Measurements from ENCODE around the gene YY1. TPM values are rescaled to one million over a fixed set of nuclear protein-coding genes. Genes with fewer than 3 reads are reported as not detected.
"Not testable (repeated sequence)": the region's sequence is repeated elsewhere in the genome, so short reads cannot be mapped to it uniquely, and the experiment has no call there.

Gene YY1
- 10 to 100 TPM; 61.9 to 97.5 (median 82.3) TPM for polyA plus RNA-seq (ENCODE audit: insufficient read length in 12 of 12)
- long read RNA-seq, donor 1, full-length matches to known transcripts: 86 of 119 reads
- long read RNA-seq, donor 1, partial matches to known transcripts: 33 of 119 reads
- long read RNA-seq, donor 1, other reads (novel, unspliced or antisense): 0 of 119 reads
- long read RNA-seq, donor 2, full-length matches to known transcripts: 45 of 51 reads
- long read RNA-seq, donor 2, partial matches to known transcripts: 6 of 51 reads
- long read RNA-seq, donor 2, other reads (novel, unspliced or antisense): 0 of 51 reads
- long read RNA-seq, donor 3, full-length matches to known transcripts: 21 of 26 reads
- long read RNA-seq, donor 3, partial matches to known transcripts: 5 of 26 reads
- long read RNA-seq, donor 3, other reads (novel, unspliced or antisense): 0 of 26 reads
- long read RNA-seq, donor 4, full-length matches to known transcripts: 18 of 18 reads
- long read RNA-seq, donor 4, partial matches to known transcripts: 0 of 18 reads
- long read RNA-seq, donor 4, other reads (novel, unspliced or antisense): 0 of 18 reads
- long read RNA-seq, donor 5, full-length matches to known transcripts: 65 of 70 reads
- long read RNA-seq, donor 5, partial matches to known transcripts: 5 of 70 reads
- long read RNA-seq, donor 5, other reads (novel, unspliced or antisense): 0 of 70 reads
- long read RNA-seq, donor 6, full-length matches to known transcripts: 27 of 38 reads
- long read RNA-seq, donor 6, partial matches to known transcripts: 11 of 38 reads
- long read RNA-seq, donor 6, other reads (novel, unspliced or antisense): 0 of 38 reads
- long read RNA-seq, donor 7, full-length matches to known transcripts: 20 of 25 reads
- long read RNA-seq, donor 7, partial matches to known transcripts: 5 of 25 reads
- long read RNA-seq, donor 7, other reads (novel, unspliced or antisense): 0 of 25 reads
- long read RNA-seq, donor 8, full-length matches to known transcripts: 42 of 48 reads
- long read RNA-seq, donor 8, partial matches to known transcripts: 6 of 48 reads
- long read RNA-seq, donor 8, other reads (novel, unspliced or antisense): 0 of 48 reads
- long read RNA-seq, donor 9, full-length matches to known transcripts: 21 of 27 reads
- long read RNA-seq, donor 9, partial matches to known transcripts: 6 of 27 reads
- long read RNA-seq, donor 9, other reads (novel, unspliced or antisense): 0 of 27 reads
- long read RNA-seq, donor 10, full-length matches to known transcripts: 31 of 39 reads
- long read RNA-seq, donor 10, partial matches to known transcripts: 8 of 39 reads
- long read RNA-seq, donor 10, other reads (novel, unspliced or antisense): 0 of 39 reads
- long read RNA-seq, donor 11, full-length matches to known transcripts: 57 of 75 reads
- long read RNA-seq, donor 11, partial matches to known transcripts: 18 of 75 reads
- long read RNA-seq, donor 11, other reads (novel, unspliced or antisense): 0 of 75 reads

- peak; percentile 96 for DNase-seq
Observed at GRCh38 chr14:100238419-100239210, at the start of gene YY1. TSS of gene YY1 (plus strand) at chr14:100239144. CDS start at chr14:100239245, 101 bp downstream.

- no peak for DNase-seq
Observed at GRCh38 chr14:100190126-100190525, 48.8 kb upstream of the YY1 start.

GRCh38 chr14:100191584-100192249 is 47.2 kb upstream of the YY1 start:
- DNase-seq: no peak

- no peak for DNase-seq
Observed at GRCh38 chr14:100192250-100192671, 46.7 kb upstream of the YY1 start.

GRCh38 chr14:100192672-100193416 is 46.1 kb upstream of the YY1 start:
- peak; percentile 99 for DNase-seq

- DNase-seq: no peak
Observed at GRCh38 chr14:100193417-100194357, 45.3 kb upstream of the YY1 start.

GRCh38 chr14:100199240-100199860 is 39.6 kb upstream of the YY1 start:
- DNase-seq: no peak

GRCh38 chr14:100200311-100200710 is 38.6 kb upstream of the YY1 start:
- no peak for DNase-seq

- no peak for DNase-seq
Observed at GRCh38 chr14:100201701-100202100, 37.2 kb upstream of the YY1 start.

- no peak for DNase-seq
Observed at GRCh38 chr14:100202712-100203111, 36.2 kb upstream of the YY1 start.

GRCh38 chr14:100203146-100203545 is 35.8 kb upstream of the YY1 start:
- no peak for DNase-seq

GRCh38 chr14:100203962-100204834 is 34.7 kb upstream of the YY1 start:
- no peak for DNase-seq

GRCh38 chr14:100204835-100205167 is 34.1 kb upstream of the YY1 start:
- not testable (repeated sequence) for DNase-seq

GRCh38 chr14:100207588-100207987 is 31.4 kb upstream of the YY1 start:
- DNase-seq: not testable (repeated sequence)

- not testable (repeated sequence) for DNase-seq
Observed at GRCh38 chr14:100208136-100208535, 30.8 kb upstream of the YY1 start.

GRCh38 chr14:100211366-100211765 is 27.6 kb upstream of the YY1 start:
- no peak for DNase-seq

- DNase-seq: no peak
Observed at GRCh38 chr14:100211893-100212292, 27.1 kb upstream of the YY1 start.
